Ishikawa (cell line): Measurements from ENCODE around the gene PRR16.

Experiments used
- CEBPB ChIP-seq: IDR thresholded peaks from 2 replicates; pipeline ENCODE4 v1.6.1; 2012
- CREB1 ChIP-seq: IDR thresholded peaks from 2 replicates; pipeline ENCODE4 v1.6.1; 2012; ENCODE audit warnings: low read depth
- EP300 ChIP-seq: IDR thresholded peaks from 2 replicates; pipeline ENCODE4 v1.6.1; 2012; ENCODE audit warnings: borderline replicate concordance
- RAD21 ChIP-seq: IDR thresholded peaks from 2 replicates; pipeline ENCODE4 v1.6.1; 2012; ENCODE audit warnings: low read depth
- TAF1 ChIP-seq: IDR thresholded peaks from 2 replicates; pipeline ENCODE4 v1.6.1; 2012; ENCODE audit warnings: low read depth, mild to moderate bottlenecking
- TCF12 ChIP-seq: IDR thresholded peaks from 2 replicates; pipeline ENCODE4 v1.6.1; 2012; ENCODE audit warnings: low read depth
- TEAD4 ChIP-seq: IDR thresholded peaks from 2 replicates; pipeline ENCODE4 v1.6.1; 2012
- ZBTB7A ChIP-seq: IDR thresholded peaks from 2 replicates; pipeline ENCODE4 v1.6.1; 2012; ENCODE audit warnings: low read depth
- TF ChIP-seq, protein P1 (sequence below): IDR thresholded peaks from 2 replicates; pipeline ENCODE4 v1.6.1; 2012
- TF ChIP-seq, protein P2 (sequence below): IDR thresholded peaks from 2 replicates; pipeline ENCODE4 v1.6.1; 2012; ENCODE audit warnings: low read depth, mild to moderate bottlenecking
- TF ChIP-seq, protein P3 (sequence below): IDR thresholded peaks from 2 replicates; pipeline ENCODE4 v1.6.1; 2012

DNA sequence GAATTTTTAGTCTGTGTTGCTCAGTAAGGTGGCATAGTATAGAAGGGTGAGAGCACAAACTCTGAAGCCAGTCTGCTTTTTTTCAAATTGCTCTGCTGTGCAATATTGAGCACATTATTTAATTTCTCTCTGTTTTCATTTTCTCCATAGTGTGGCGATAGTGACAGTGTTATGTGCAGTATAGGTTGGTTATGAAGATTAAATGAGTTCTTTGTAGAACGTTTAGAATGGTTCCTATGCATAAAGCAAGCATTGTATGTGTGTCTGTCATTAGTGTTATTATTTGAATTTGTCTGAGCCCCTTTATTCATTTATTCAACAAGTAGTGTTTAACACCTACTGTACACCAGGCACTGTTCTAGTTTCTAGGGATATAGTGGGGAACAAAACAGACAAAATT is 9.2 kb downstream of the PRR16 start:
- TF ChIP-seq, protein P1, sequence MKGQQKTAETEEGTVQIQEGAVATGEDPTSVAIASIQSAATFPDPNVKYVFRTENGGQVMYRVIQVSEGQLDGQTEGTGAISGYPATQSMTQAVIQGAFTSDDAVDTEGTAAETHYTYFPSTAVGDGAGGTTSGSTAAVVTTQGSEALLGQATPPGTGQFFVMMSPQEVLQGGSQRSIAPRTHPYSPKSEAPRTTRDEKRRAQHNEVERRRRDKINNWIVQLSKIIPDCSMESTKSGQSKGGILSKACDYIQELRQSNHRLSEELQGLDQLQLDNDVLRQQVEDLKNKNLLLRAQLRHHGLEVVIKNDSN = no peak
- TF ChIP-seq, protein P2, sequence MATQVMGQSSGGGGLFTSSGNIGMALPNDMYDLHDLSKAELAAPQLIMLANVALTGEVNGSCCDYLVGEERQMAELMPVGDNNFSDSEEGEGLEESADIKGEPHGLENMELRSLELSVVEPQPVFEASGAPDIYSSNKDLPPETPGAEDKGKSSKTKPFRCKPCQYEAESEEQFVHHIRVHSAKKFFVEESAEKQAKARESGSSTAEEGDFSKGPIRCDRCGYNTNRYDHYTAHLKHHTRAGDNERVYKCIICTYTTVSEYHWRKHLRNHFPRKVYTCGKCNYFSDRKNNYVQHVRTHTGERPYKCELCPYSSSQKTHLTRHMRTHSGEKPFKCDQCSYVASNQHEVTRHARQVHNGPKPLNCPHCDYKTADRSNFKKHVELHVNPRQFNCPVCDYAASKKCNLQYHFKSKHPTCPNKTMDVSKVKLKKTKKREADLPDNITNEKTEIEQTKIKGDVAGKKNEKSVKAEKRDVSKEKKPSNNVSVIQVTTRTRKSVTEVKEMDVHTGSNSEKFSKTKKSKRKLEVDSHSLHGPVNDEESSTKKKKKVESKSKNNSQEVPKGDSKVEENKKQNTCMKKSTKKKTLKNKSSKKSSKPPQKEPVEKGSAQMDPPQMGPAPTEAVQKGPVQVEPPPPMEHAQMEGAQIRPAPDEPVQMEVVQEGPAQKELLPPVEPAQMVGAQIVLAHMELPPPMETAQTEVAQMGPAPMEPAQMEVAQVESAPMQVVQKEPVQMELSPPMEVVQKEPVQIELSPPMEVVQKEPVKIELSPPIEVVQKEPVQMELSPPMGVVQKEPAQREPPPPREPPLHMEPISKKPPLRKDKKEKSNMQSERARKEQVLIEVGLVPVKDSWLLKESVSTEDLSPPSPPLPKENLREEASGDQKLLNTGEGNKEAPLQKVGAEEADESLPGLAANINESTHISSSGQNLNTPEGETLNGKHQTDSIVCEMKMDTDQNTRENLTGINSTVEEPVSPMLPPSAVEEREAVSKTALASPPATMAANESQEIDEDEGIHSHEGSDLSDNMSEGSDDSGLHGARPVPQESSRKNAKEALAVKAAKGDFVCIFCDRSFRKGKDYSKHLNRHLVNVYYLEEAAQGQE = no peak
- TF ChIP-seq, protein P3, sequence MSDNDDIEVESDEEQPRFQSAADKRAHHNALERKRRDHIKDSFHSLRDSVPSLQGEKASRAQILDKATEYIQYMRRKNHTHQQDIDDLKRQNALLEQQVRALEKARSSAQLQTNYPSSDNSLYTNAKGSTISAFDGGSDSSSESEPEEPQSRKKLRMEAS = no peak
- TF ChIP-seq TCF12 (no peak), ZBTB7A (no peak), CEBPB (no peak), EP300 (no peak), RAD21 (no peak), TAF1 (no peak), CREB1 (no peak), TEAD4 (no peak)
